AG20443 (cell line): ENCODE measurements around the gene PRDM16.

Experiments used
- DNase-seq: peaks from one replicate; pipeline ENCODE4 v3.0.0; 2012; ENCODE audit warnings: low spot score, mixed read lengths

Gene PRDM16

DNA sequence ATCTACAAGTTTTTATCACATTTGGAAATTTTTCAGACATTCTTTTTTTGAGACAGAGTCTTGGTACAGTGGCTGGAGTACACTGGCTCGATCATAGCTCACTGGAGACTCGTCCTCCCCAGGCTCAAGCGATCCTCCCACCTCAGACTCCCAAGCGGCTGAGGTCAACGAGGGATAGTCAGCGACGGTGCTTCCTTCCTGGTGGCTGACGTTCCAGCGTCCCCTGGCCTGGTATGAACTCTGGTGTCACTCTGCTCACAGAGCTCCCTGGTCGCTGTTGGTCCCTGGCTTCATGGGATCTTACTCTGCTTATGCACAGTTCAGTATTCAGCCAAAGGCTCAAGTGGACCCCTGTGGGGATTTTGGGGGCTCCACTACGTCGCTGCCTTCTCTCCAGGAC lies 382.0 kb downstream of the PRDM16 start:
- DNase-seq, result no peak

DNA sequence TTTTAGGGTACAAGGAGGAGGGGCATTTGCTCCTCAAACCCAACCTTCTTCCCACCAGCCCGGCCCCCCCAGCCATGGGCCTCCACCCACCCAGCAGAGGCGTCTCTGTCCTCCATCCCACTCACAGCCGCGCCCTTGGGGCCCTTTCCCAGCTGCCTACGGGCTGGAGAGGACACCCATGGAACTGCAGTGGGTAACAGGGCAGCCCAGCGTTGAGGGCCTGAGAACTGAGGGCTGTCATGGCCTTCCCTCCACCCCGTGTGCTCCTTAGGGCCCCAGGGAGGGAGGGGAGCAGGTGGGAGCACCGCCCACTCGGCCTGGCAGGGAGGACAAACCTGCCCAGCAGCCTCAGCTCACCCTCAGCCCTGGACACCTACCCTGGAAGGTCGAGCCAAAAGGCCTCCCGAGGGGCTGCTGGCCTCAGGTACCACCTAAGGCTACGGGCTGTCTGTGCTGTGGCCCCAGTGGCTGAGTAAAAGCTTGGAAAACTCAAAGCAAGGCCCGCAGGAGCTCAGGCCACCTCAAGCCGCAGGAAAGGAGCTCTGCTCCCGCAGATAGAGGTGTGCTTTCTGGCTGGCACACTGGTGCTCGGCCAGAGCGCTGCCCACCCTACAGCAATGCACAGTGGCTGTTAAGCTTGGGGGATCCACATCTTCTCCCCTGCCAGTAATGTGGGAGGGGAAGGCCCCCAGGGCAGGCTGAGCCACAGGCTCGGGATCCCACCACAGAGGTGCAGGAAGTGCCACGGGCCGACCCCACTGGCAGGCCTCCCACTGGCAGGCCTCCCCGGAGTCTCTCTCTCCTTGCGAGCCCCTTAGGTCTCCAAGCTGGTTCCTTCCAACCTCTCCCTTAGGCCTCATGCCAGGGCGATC lies 383.2 kb downstream of the PRDM16 start:
- no peak for DNase-seq

- no peak for DNase-seq
These were observed 383.8 kb downstream of the PRDM16 start for GRCh38 chr1:3452866-3453175.

- peak; percentile 94 for DNase-seq
These were observed 384.3 kb downstream of the PRDM16 start for GRCh38 chr1:3453203-3453761.

DNA sequence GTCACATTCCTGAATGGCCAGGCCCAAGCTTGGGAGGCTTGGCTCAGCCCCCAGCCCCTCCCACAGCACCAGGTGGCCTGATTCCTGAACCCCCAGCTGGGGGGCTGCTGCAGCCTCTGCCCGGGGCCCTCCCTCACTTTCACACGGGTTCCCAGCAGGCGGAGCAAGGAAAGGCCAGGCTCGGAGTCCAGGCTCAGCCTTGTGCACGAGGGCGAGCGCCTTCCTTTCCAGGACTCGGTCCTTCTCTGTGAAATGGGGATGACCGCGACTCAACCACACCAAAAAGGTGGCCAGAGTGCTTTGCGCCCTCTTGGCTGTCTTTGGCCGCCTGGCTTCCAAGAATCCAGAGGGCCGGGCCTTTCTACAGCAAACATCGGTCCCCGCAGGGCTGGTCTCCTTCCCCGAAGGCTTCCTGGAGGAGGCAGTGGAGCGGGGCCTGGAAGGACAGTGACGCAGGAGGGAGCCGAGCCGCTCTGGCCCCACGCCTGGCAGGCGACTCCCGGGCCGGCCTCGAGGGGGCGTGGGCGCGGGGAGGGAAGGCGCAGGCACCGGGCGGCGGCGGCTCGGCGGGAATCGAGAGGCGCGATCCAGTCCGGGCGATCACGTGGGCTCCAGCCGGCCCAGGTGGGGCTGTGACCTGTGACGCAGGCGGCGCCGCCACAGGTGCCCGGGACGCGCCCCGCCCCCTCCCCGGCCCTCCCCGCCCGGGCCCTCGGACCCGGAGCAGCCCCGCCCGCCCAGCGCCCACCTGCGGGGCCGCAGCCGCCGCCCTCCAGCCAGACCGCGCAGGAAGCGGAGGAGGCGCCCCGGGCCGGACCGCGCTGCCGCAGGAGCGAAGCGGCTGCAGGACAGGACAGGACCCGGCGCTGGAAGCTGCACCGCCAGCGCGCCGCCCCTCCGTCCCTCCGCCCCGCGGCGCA lies 385.1 kb downstream of the PRDM16 start, which contains the start of gene ARHGEF16:
ARHGEF16 (plus strand) TSS at position 775 of the 920 bp plus-strand sequence. CDS start 8,420 bp downstream, outside the sequence.
- DNase-seq, result peak; percentile 81

- DNase-seq, result no peak
These were observed 386.0 kb downstream of the PRDM16 start for GRCh38 chr1:3454811-3455618.

DNA sequence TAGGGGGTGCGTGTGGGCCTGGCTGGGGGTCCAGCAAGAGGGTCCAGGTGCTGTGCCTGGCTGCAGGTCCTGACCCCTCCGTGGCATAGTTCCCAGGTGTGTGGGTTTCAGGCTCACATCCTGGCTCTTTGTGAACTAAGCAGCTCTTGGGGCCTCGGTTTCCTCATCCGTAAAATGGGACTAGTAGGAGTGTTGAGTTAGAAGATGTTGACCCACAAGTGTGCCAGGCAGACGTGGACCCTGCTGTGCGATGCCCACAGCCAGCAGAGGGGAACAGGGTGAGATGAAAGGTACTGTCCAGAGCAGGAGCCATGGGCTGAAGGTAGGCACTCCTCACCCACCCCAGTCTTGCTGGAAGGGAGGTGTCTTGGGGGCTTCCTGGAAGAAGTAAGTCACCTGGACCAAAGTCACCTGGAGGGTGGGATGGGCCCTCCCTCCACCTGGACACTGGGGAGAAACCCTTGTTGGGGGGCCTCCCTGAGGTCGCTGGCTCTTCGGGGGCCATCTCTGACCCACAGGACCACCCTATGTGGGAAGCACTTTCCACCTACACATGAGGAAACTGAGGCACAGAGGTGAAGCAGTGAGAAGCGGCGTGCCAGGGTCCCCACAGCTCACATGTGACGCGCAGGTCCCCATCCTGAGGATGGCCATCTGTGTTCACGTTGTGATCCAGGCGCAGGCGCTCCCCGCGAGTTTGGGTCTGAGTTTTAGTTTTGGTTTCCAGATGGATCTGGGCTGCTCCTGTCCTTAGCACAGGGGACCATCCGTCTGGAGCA lies 386.9 kb downstream of the PRDM16 start:
- no peak for DNase-seq

DNA sequence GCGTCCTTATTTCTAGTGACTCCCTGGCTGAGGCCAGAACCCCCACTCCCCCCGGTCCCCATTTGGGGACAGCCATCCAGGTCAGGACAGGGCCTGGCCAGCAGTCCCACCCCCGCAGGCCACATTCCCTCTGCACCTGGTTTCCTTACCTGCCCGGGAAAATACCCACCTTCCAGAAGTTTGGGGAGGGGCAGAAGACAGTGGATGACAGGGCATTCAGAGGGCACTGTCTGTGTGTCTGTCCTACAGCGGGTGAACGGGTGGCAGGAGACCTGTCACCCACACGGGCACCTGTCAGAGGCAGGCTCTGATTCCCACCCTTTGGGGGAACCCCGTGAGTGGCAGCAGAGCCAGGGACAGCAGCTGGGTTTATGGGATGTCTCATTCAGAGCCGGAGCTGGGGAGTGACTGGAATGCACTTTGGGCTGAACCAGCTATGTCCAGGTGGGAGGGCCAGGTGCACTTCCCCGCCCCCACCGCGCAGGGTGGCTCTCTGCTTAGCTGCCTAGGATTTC lies 387.5 kb downstream of the PRDM16 start:
- no peak for DNase-seq

DNA sequence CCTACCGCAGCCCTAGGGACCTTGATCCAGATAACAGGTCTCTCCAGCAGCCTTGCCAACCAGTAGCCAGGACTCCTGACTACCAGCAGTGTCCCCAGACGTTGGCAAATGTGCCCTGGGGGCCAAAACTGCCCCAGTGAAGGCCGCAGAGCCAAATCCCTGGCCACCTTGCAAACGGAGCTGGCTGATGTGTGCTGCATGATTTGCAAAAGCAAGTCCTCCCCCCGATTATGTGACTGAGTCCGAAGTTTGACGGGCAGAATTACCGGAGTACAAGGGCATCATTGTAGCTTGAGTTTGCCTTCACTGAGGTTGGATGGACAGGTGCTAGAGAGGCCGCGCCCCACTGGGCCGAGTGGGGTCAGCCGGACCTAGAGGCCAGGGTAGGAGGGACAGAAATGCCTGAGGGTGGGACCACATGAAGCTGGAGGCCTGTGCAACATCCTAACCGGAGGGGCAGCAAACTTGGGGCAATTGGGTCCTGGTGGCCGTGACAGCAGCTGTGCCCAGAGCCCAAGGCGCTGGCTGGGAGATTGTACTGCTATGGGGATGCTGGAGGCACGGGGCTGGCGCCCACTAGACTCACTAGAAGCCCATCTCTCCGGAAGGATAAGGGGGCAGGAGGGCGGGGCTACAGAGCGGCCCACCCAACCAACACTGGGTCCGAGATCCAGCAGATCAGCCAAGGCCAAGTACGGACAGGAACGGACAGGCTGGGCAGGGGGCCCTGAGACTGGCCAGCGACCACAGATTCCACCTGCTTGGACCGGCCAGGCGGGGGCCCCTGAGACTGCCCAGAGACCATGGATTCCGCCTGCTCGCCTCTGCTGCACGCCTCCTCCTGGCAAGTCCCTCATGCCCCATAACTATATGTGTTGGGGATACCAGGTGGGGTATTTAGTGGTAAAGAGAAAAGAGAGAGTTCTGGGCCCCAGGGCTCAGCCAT lies 388.2 kb downstream of the PRDM16 start:
- DNase-seq, result no peak

DNA sequence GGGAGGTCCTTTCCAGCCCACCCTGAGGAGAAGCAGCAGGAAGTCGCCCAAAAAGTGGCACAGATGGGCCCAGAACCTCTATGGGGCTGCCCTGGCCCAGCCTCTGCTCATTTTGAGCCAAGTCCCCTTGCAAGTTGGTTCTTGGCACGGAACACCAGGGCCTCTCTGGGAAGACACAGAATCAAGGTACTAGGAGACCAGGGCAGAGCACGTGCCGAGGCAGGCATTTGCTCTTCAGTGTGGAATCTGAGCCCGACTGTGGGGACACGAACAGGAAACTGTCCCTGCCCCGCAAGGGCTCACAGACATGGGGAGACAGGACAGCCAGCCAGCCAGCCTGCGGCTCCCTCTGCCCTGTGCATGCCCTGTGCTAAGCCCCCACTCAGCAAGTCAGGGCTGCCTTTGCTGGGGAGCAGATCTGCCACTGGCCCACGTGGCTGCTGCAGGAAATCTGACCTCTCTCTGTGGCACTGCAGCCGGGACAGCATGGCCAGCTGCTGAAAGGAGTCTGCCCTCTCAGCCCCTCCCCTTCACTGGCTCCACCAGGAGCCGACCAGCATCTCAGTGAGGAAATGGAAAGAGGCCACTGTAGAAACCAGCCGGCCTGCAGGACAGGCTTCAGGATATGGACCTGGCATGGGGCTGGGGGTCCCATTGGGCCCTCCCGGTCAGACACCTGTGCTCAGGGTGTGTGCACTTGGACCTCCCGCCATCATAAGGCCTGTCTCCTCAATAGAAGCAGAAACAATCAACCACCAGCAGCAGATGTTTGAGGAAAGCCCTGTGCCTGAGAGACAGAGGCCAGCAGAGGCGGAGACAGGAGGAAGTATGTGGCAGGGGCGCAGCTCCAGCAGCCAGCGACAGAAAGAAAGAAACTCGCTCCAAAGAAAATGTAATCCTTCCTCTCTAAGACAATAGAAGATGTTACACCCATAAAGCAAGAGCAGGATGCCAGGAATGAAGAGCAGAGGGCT lies 389.2 kb downstream of the PRDM16 start:
- no peak for DNase-seq

DNA sequence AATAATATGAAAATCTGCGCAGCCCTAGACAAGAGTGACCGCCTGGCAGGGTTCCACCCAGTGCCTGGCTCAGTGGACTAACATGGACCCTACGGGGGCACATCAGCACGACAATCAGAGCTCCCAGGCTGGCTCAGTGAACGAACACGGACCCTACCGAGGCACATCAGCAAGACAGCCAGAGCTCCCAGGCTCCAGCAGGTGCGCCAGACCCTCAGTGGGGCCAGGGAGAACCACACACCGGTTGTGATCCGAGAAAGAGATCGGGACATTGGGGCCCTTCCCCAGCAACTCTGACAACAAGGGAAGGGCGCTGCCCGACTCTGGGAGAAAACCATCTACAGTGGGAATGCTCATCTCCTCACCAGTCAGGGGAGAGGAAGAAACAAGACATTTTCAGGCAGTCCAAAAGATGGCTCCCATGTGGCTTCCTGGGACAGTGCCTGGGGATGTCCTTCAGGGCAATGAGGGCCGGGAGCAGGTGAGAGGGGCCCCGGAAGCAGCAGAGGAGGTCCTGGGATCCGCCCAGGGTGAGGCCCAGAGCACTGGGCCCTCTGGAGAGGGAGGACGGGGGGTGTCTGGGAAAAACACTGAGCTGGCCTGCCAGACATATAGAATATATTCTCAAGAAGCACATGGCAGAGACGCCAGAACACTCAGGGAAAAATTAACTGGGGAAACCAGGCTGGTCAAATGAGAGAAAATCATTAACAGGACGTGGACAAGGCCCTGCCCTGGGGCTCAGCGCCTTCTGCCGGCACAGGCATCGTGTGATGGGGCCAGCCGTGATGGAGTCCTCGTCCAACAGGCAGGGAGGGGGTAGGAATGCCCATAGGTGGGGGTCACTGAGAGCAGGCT lies 390.3 kb downstream of the PRDM16 start:
- DNase-seq, result no peak

- DNase-seq, result no peak
These were observed 391.1 kb downstream of the PRDM16 start for GRCh38 chr1:3459940-3460671.

GRCh38 chr1:3460672-3461131 lies 391.7 kb downstream of the PRDM16 start:
- DNase-seq, result no peak

DNA sequence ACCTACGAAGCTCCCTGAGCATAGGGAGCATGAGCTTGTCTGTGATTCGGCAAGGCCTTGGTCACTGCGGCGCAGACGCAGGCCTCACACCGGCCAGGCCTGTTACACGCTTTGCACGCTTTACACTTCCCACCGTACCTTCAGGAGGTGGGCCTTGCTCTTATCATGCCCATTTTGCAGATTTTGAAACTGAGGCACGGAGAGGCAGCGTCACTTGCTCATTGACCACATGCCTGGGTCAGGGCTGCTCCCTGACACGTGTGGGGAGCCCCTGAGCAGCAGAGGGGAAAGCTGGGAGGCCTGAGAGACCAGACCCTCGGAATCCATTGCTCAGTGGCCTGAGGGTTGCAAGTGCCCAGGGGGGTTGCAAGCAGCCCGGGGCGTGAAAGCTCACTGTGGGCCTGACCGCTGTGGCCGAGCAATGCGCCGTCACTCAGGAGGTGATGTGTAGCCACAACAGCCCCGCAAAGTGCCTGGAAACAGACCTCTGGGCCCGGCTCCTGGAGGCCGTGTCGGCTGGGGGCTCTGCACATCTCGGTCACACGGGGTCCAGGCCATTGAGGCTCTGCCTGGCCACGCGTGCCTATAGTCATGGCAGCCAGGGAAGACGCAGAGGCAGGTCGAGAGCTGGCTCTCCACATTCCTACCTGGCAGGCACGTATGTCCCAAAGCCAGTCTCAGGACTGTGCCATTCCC lies 392.4 kb downstream of the PRDM16 start:
- DNase-seq, result no peak

GRCh38 chr1:3461934-3462275 lies 392.9 kb downstream of the PRDM16 start:
- DNase-seq, result no peak

- no peak for DNase-seq
These were observed 393.5 kb downstream of the PRDM16 start for GRCh38 chr1:3462356-3463012.
